Endothelial cell of umbilical vein (primary cell): Measurements from ENCODE around the gene RUVBL1. TPM values are rescaled to one million over a fixed set of nuclear protein-coding genes. Genes with fewer than 3 reads are reported as not detected.

Experiments
- BruUV-seq: library from RNA; stranded (reverse); fragments of 400-500 nt; replicated peaks from 2 replicates; lab custom pipeline; 2021; lab: Mats Ljungman, UMichigan
- CTCF ChIA-PET: fragments of 300-600, 350-600 bp; sonication (Branson Sonifier 250); formaldehyde crosslinking; loops from one replicate; lab custom pipeline; 2021; ENCODE audit warnings: antibody characterized with exemption, inconsistent platforms; lab: Charles Lee
- POLR2A ChIA-PET: fragments of 300-600, 350-600 bp; sonication (Branson Sonifier 250); formaldehyde crosslinking; loops from one replicate; lab custom pipeline; 2021; ENCODE audit warnings: antibody characterized with exemption, inconsistent platforms; lab: Charles Lee
- DNase-seq: peaks from one replicate; pipeline ENCODE4 v3.0.0-alpha.2; 2011; ENCODE audit warnings: low read depth, low spot score
- FAIRE-seq: peaks from 2 replicates; lab custom pipeline; 2011; peaks lifted over from hg19 to GRCh38; lab: Jason Lieb, UNC
- H2AFZ ChIP-seq: 2 replicates; pipeline ENCODE4 v1.6.0; 2012; ENCODE audit warnings: low read depth, low read length, control low read depth, inconsistent platforms
- H3K27ac ChIP-seq: 2 replicates; pipeline ENCODE4 v1.5.1; 2011; ENCODE audit warnings: low read depth, mild to moderate bottlenecking, control low read depth, low read length, moderate library complexity; ENCODE audit not compliant: insufficient read depth
- H3K27me3 ChIP-seq, 2 experiments: 2 replicates each; pipeline versions ENCODE4 v1.6.0 to v1.6.1; 2011; ENCODE audit warnings: low read length in 2 of 2, mixed read lengths in 1 of 2; ENCODE audit not compliant: control insufficient read depth in 2 of 2, insufficient read depth in 2 of 2
- H3K36me3 ChIP-seq, 2 experiments: 2 replicates in 1 of 2; 3 replicates in 1 of 2; pipeline ENCODE4 v1.5.1; 2011; ENCODE audit warnings: low read length in 2 of 2, mild to moderate bottlenecking in 1 of 2, moderate library complexity in 1 of 2; ENCODE audit not compliant: control insufficient read depth in 2 of 2, insufficient read depth in 2 of 2; ENCODE audit errors: extremely low read depth in 1 of 2
- H3K4me1 ChIP-seq: 3 replicates; pipeline ENCODE4 v1.5.1; 2011; ENCODE audit warnings: mild to moderate bottlenecking, low read length; ENCODE audit not compliant: control insufficient read depth, insufficient read depth; ENCODE audit errors: extremely low read depth
- H3K4me2 ChIP-seq: 2 replicates; pipeline ENCODE4 v1.6.1; 2011; ENCODE audit warnings: low read length, control low read depth, mixed read lengths; ENCODE audit not compliant: insufficient read depth
- H3K4me3 ChIP-seq, 3 experiments: fragments of 200-600 bp in 1 of 3; sonication (generic), shearing (Covaris generic) in 1 of 3; replicated peaks in 1 of 3; 2 replicates each; pipeline ENCODE4 v1.5.1; 2011 to 2016; ENCODE audit warnings: control low read depth in 3 of 3, low read length in 3 of 3, mild to moderate bottlenecking in 2 of 3, inconsistent platforms in 1 of 3, low read depth in 1 of 3, moderate library complexity in 1 of 3; ENCODE audit not compliant: insufficient read depth in 1 of 3
- H3K79me2 ChIP-seq: 2 replicates; pipeline ENCODE4 v1.6.0; 2012; ENCODE audit warnings: low read length, inconsistent platforms; ENCODE audit not compliant: control insufficient read depth, insufficient read depth
- H3K9ac ChIP-seq: replicated peaks from 2 replicates; pipeline ENCODE3; 2011; ENCODE audit warnings: low read length, control low read depth; ENCODE audit not compliant: insufficient read depth; ENCODE audit errors: extremely low read depth
- H3K9me1 ChIP-seq: replicated peaks from 3 replicates; pipeline ENCODE4 v1.6.0; 2011; ENCODE audit warnings: mild to moderate bottlenecking, low read length; ENCODE audit not compliant: control insufficient read depth, insufficient read depth; ENCODE audit errors: extremely low read depth
- H3K9me3 ChIP-seq: replicated peaks from 2 replicates; pipeline ENCODE4 v1.5.1; 2012; ENCODE audit warnings: low read length, inconsistent platforms; ENCODE audit not compliant: control insufficient read depth, insufficient read depth
- H4K20me1 ChIP-seq: replicated peaks from 2 replicates; pipeline ENCODE3; 2011; ENCODE audit warnings: mild to moderate bottlenecking, low read length; ENCODE audit not compliant: control insufficient read depth, insufficient read depth; ENCODE audit errors: extremely low read depth
- EZH2 ChIP-seq: IDR thresholded peaks from 2 replicates; pipeline ENCODE4 v1.6.1; 2012; ENCODE audit warnings: borderline replicate concordance, low read depth, mild to moderate bottlenecking, moderate library complexity, low read length, inconsistent platforms; ENCODE audit not compliant: severe bottlenecking
- FOS ChIP-seq: IDR thresholded peaks from 2 replicates; pipeline ENCODE4 v1.6.1; 2011; ENCODE audit warnings: mild to moderate bottlenecking, low read length, moderate library complexity, borderline replicate concordance; ENCODE audit not compliant: insufficient read depth
- GATA2 ChIP-seq: IDR thresholded peaks from 2 replicates; pipeline ENCODE4 v1.7.0; 2011; ENCODE audit warnings: low read depth, mild to moderate bottlenecking, moderate library complexity, mixed read lengths, low read length; ENCODE audit not compliant: insufficient read length, insufficient read depth
- JUN ChIP-seq: IDR thresholded peaks from 2 replicates; pipeline ENCODE4 v1.6.1; 2011; ENCODE audit warnings: borderline replicate concordance, low read depth; ENCODE audit not compliant: insufficient read length, insufficient read depth
- MYC ChIP-seq: IDR thresholded peaks from one replicate; pipeline ENCODE4 v1.6.1; 2011; ENCODE audit warnings: mild to moderate bottlenecking, low read depth, low read length
- POLR2A ChIP-seq: IDR thresholded peaks from 2 replicates; pipeline ENCODE4 v1.6.1; 2012; ENCODE audit warnings: low read depth, mild to moderate bottlenecking, control low read depth, low read length
- POLR2AphosphoS5 ChIP-seq: IDR thresholded peaks from 2 replicates; pipeline ENCODE4 v1.6.1; 2012; ENCODE audit warnings: low read depth, mild to moderate bottlenecking, control low read depth, low read length, moderate library complexity; ENCODE audit not compliant: insufficient read depth
- dilution Hi-C: fragments of 300-500 bp; cut with MboI; formaldehyde crosslinking; loops from one replicate; pipeline ENCODE4 v1.15.0; 2019; ENCODE audit warnings: low sequenced_read_pairs; ENCODE audit not compliant: extremely low pct_ligation_motif_present
- intact Hi-C: fragments of 100-400 bp; cut with micrococcal nuclease; formaldehyde crosslinking; loops from one replicate; pipeline ENCODE4 v1.10.0; 2022
- polyA plus RNA-seq, 4 experiments: library from polyadenylated mRNA; depleted of rRNA in 3 of 4; stranded (reverse) in 3 of 4; unstranded in 1 of 4; fragments of >200 nt; gene quantifications; 2 replicates each; pipeline versions ENCODE4 v1.2.1 to v1.2.3, GENCODE V29; 2011 to 2012; ENCODE audit warnings: missing spikeins in 1 of 4
- total RNA-seq: library from RNA; stranded (reverse); gene quantifications from 2 replicates; pipeline ENCODE4 v1.2.3, GENCODE V29; 2021
- TF ChIP-seq, protein P1 (sequence below), 2 donors: IDR thresholded peaks; 1 replicate in 1 of 2; 2 replicates in 1 of 2; pipeline ENCODE4 v1.5.1; 2011; ENCODE audit warnings: low read length in 2 of 2, mild to moderate bottlenecking in 2 of 2, moderate library complexity in 2 of 2, control low read depth in 1 of 2, inconsistent platforms in 1 of 2, low read depth in 1 of 2; ENCODE audit not compliant: insufficient read depth in 1 of 2; ENCODE audit errors: extremely low read depth in 1 of 2
- TF ChIP-seq, protein P2 (sequence below): IDR thresholded peaks from 2 replicates; pipeline ENCODE4 v1.6.1; 2011; ENCODE audit not compliant: insufficient read depth, insufficient read length

RUVBL1 gene
- total and polyA plus RNA-seq, 2 donors (not counting 3 experiments of a cell fraction or from before 2014, with no cell fraction given) = 52.5 to 58.5 TPM

DNA sequence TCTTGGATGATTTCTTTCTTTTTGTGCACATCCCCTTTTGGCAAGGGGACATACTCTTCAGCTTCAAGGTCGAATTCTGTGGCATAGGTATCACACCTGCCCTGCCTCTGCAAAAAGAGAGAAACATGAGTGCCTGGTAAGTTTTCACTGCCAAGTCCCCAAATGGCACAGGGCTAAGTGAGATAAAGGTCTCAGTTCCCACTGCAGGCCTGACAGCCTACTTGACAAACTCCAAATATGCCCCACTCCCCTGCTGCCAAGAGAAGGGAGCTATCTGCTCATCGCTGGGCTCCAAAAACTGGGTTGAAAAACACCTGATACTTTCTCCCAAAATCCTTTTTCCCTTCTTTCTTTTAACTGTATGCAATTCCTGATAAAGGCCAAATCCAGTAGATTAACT lies 23.0 kb downstream of the RUVBL1 start:
- H3K9me1 ChIP-seq = no peaks in the 10 kb centered on the region
- ChIA-PET POLR2A (no interaction called here), CTCF (interaction anchor here (1.3 to 8.6 kb wide), 5 partner anchors 10 to 33 kb away, joined by 3 to 273 read pairs (median 5); partner anchors contain the start of gene RUVBL1)
- no peaks in the 10 kb centered on the region for H3K9me3 ChIP-seq
- no peak overlapping the region for H3K4me2 ChIP-seq
- TF ChIP-seq MYC (no peak), FOS (no peak), GATA2 (no peak), POLR2AphosphoS5 (no peak), EZH2 (no peak), POLR2A (no peak), JUN (no peak)
- TF ChIP-seq, protein P1, sequence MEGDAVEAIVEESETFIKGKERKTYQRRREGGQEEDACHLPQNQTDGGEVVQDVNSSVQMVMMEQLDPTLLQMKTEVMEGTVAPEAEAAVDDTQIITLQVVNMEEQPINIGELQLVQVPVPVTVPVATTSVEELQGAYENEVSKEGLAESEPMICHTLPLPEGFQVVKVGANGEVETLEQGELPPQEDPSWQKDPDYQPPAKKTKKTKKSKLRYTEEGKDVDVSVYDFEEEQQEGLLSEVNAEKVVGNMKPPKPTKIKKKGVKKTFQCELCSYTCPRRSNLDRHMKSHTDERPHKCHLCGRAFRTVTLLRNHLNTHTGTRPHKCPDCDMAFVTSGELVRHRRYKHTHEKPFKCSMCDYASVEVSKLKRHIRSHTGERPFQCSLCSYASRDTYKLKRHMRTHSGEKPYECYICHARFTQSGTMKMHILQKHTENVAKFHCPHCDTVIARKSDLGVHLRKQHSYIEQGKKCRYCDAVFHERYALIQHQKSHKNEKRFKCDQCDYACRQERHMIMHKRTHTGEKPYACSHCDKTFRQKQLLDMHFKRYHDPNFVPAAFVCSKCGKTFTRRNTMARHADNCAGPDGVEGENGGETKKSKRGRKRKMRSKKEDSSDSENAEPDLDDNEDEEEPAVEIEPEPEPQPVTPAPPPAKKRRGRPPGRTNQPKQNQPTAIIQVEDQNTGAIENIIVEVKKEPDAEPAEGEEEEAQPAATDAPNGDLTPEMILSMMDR (IDR thresholded peaks at IDR 0.05; ENCODE audit: extremely low read depth in 1 of 2, insufficient read depth in 1 of 2, low read depth in 1 of 2, low read length in 2 of 2) = no peak
- TF ChIP-seq, protein P2, sequence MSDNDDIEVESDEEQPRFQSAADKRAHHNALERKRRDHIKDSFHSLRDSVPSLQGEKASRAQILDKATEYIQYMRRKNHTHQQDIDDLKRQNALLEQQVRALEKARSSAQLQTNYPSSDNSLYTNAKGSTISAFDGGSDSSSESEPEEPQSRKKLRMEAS = no peak
- H4K20me1 ChIP-seq = no peaks in the 10 kb centered on the region
- peak overlapping the region; percentile 24 for H3K27ac ChIP-seq
- no peak overlapping the region for H2AFZ ChIP-seq
- H3K4me1 ChIP-seq = peaks cover 2% of the 10 kb centered on the region
- dilution Hi-C loops (no loop called here), intact Hi-C loops (no loop called here)
- peaks cover 0 to 25% of the 10 kb centered on the region in 2 experiments for H3K36me3 ChIP-seq
- BruUV-seq = no TSS peak
- H3K27me3 ChIP-seq = no peaks in the 10 kb centered on the region
- FAIRE-seq (no peak), DNase-seq (no peak)
- no peak overlapping the region for H3K9ac ChIP-seq
- no peaks in the 10 kb centered on the region for H3K79me2 ChIP-seq
- H3K4me3 ChIP-seq = no peak overlapping the region
